Measurements from ENCODE around the gene PRR7.

GRCh38 chr5:177489119-177489716 lies 42.6 kb downstream of the PRR7 start:
- TF ChIP-seq CTCF (IDR thresholded peaks at IDR 0.05; ENCODE audit: poor library complexity, severe bottlenecking), result no peak
- no peak for TF ChIP-seq POLR2AphosphoS5 (IDR thresholded peaks at IDR 0.05)
